GM12878 (cell line): Measurements from ENCODE around the gene TRAP1. TPM values are rescaled to one million over a fixed set of nuclear protein-coding genes. Genes with fewer than 3 reads are reported as not detected.

Source experiments
- ATAC-seq: fragments of 200-7000 bp; cut with Tn5 transposase; 3 replicates; pipeline ENCODE4 v1.9.1; 2020; ENCODE audit warnings: mild to moderate bottlenecking, moderate library complexity
- BruUV-seq: library from RNA; stranded (reverse); fragments of 400-500 nt; replicated peaks from 2 replicates; lab custom pipeline; 2021; lab: Mats Ljungman, UMichigan
- CTCF ChIA-PET: fragments of 300-600 bp; sonication (Branson Sonifier 250); formaldehyde crosslinking; extraction: SDS; loops from one replicate; lab custom pipeline; 2021; ENCODE audit warnings: inconsistent platforms; lab: Yijun Ruan, JAX
- POLR2A ChIA-PET: fragments of 350-600 bp; formaldehyde crosslinking; extraction: SDS; loops from one replicate; lab custom pipeline; 2021; ENCODE audit warnings: inconsistent platforms; lab: Charles Lee
- RAD21 ChIA-PET: fragments of 300-600 bp; sonication (Branson Sonifier 250); formaldehyde crosslinking; loops from one replicate; lab custom pipeline; 2023; ENCODE audit warnings: antibody characterized with exemption; ENCODE audit not compliant: unreplicated experiment; lab: Charles Lee
- SMC1A ChIA-PET: fragments of 300-600 bp; sonication (Branson Sonifier 250); formaldehyde crosslinking; loops from one replicate; lab custom pipeline; 2023; ENCODE audit not compliant: unreplicated experiment, uncharacterized antibody; lab: Charles Lee
- DNase-seq: peaks from one replicate; pipeline ENCODE4 v3.0.0-alpha.2; 2011; ENCODE audit warnings: low read depth, low spot score
- FAIRE-seq: peaks from 3 replicates; lab custom pipeline; 2011; peaks lifted over from hg19 to GRCh38; lab: Jason Lieb, UNC
- H2AFZ ChIP-seq: 2 replicates; pipeline ENCODE4 v1.6.0; 2011; ENCODE audit warnings: low read depth, low read length, control low read depth; ENCODE audit not compliant: control insufficient read depth
- H3K27ac ChIP-seq: 2 replicates; pipeline ENCODE4 v1.5.1; 2011; ENCODE audit warnings: control low read depth; ENCODE audit not compliant: control insufficient read depth, insufficient read depth
- H3K27me3 ChIP-seq, 2 experiments: replicated peaks in 1 of 2; 2 replicates each; pipeline versions ENCODE4 v1.6.0 to v1.6.1; 2011; ENCODE audit warnings: low read length in 1 of 2; ENCODE audit not compliant: control insufficient read depth in 2 of 2, insufficient read depth in 2 of 2
- H3K36me3 ChIP-seq, 2 experiments: 2 replicates each; pipeline ENCODE4 v1.5.1; 2011; ENCODE audit warnings: low read length in 1 of 2; ENCODE audit not compliant: control insufficient read depth in 2 of 2, insufficient read depth in 2 of 2
- H3K4me1 ChIP-seq: 2 replicates; pipeline ENCODE4 v1.6.1; 2011; ENCODE audit warnings: mild to moderate bottlenecking, low read length, moderate library complexity, mixed read lengths; ENCODE audit not compliant: control insufficient read depth, insufficient read depth
- H3K4me2 ChIP-seq: 2 replicates; pipeline ENCODE4 v1.6.0; 2011; ENCODE audit warnings: control low read depth; ENCODE audit not compliant: control insufficient read depth, insufficient read depth
- H3K4me3 ChIP-seq: fragments of 200-600 bp; sonication (generic); 2 replicates; pipeline ENCODE4 v1.5.1; 2016
- H3K79me2 ChIP-seq: 2 replicates; pipeline ENCODE4 v1.6.0; 2011; ENCODE audit warnings: low read length; ENCODE audit not compliant: control insufficient read depth, insufficient read depth
- H3K9ac ChIP-seq: 2 replicates; pipeline ENCODE4 v1.8.0; 2011; ENCODE audit warnings: low read length, control low read depth, mixed read lengths; ENCODE audit not compliant: control insufficient read depth, insufficient read depth
- H3K9me3 ChIP-seq: replicated peaks from 3 replicates; pipeline ENCODE4 v1.5.1; 2011; ENCODE audit warnings: mild to moderate bottlenecking, low read length; ENCODE audit not compliant: control insufficient read depth, insufficient read depth
- H4K20me1 ChIP-seq: 2 replicates; pipeline ENCODE4 v1.6.0; 2011; ENCODE audit not compliant: control insufficient read depth, insufficient read depth
- ASH2L ChIP-seq: fragments of 300-600, 200-600 bp; sonication (generic); IDR thresholded peaks from 2 replicates; pipeline ENCODE4 v1.6.1; 2017; ENCODE audit warnings: low read depth, mild to moderate bottlenecking, borderline replicate concordance
- ATF3 ChIP-seq: IDR thresholded peaks from 2 replicates; pipeline ENCODE4 v1.6.1; 2011; ENCODE audit warnings: low read depth, mild to moderate bottlenecking, low read length, moderate library complexity, borderline replicate concordance; ENCODE audit errors: extremely low read depth
- BCL11A ChIP-seq: IDR thresholded peaks from 2 replicates; pipeline ENCODE4 v1.6.1; 2011; ENCODE audit warnings: low read depth, low read length
- CHD1 ChIP-seq: IDR thresholded peaks from 2 replicates; pipeline ENCODE4 v1.6.1; 2012; ENCODE audit warnings: low read depth, low read length, improper control_type of control experiment
- CHD2 ChIP-seq: IDR thresholded peaks from 2 replicates; pipeline ENCODE4 v1.6.1; 2011; ENCODE audit warnings: low read depth, low read length, improper control_type of control experiment, borderline replicate concordance
- EED ChIP-seq: sonication (generic); IDR thresholded peaks from 2 replicates; pipeline ENCODE4 v1.6.1; 2016; ENCODE audit warnings: antibody characterized with exemption, low read depth
- HDAC6 ChIP-seq: fragments of 200-600 bp; sonication (generic); IDR thresholded peaks from one replicate; pipeline ENCODE4 v1.8.0; 2017; ENCODE audit warnings: antibody characterized with exemption; ENCODE audit not compliant: unreplicated experiment
- IRF4 ChIP-seq: IDR thresholded peaks from 2 replicates; pipeline ENCODE4 v1.6.1; 2011; ENCODE audit warnings: low read depth, low read length
- NBN ChIP-seq: fragments of 450-650 bp; IDR thresholded peaks from 2 replicates; pipeline ENCODE4 v1.6.1; 2016
- PRDM15 ChIP-seq: fragments of 450-650 bp; formaldehyde crosslinking; IDR thresholded peaks from 2 replicates; pipeline ENCODE4 v1.4.0; 2020; ENCODE audit warnings: mild to moderate bottlenecking, moderate library complexity
- RBBP5 ChIP-seq: fragments of 200-600 bp; sonication (generic); conservative IDR thresholded peaks from 2 replicates; pipeline ENCODE4 v1.6.1; 2016
- SP1 ChIP-seq: IDR thresholded peaks from one replicate; pipeline ENCODE4 v1.6.1; 2011; ENCODE audit warnings: low read depth, low read length
- SREBF1 ChIP-seq: IDR thresholded peaks from 2 replicates; pipeline ENCODE4 v1.6.1; 2012; ENCODE audit warnings: mild to moderate bottlenecking, low read length
- TARDBP ChIP-seq: IDR thresholded peaks from 2 replicates; pipeline ENCODE4 v1.6.1; 2016; ENCODE audit warnings: borderline replicate concordance
- TCF3 ChIP-seq: IDR thresholded peaks from 2 replicates; pipeline ENCODE4 v1.6.1; 2012; ENCODE audit warnings: low read depth, mild to moderate bottlenecking, low read length, borderline replicate concordance; ENCODE audit not compliant: insufficient read depth
- TCF7 ChIP-seq: IDR thresholded peaks from 2 replicates; pipeline ENCODE4 v1.6.1; 2014; ENCODE audit warnings: antibody characterized with exemption, borderline replicate concordance
- ZBTB4 ChIP-seq: fragments of 450-650 bp; formaldehyde crosslinking; IDR thresholded peaks from 2 replicates; pipeline ENCODE4 v1.4.0; 2022; ENCODE audit warnings: mild to moderate bottlenecking, moderate library complexity
- ZNF384 ChIP-seq: IDR thresholded peaks from 2 replicates; pipeline ENCODE4 v1.6.1; 2012; ENCODE audit warnings: low read depth, mild to moderate bottlenecking, low read length, improper control_type of control experiment, borderline replicate concordance
- WGBS: methylation state at CpG from one replicate; pipeline ENCODE4 v1.1.6; 2016; ENCODE audit warnings: low lambda C conversion rate; ENCODE audit not compliant: insufficient replicate concordance, insufficient coverage; ENCODE audit errors: missing lambda C conversion rate; 5-methylcytosine and 5-hydroxymethylcytosine counted together
- in situ Hi-C: fragments of 300-500 bp; cut with MboI; formaldehyde crosslinking; loops from 9 replicates; pipeline ENCODE4 v1.14.3; 2018; ENCODE audit warnings: mixed read lengths
- intact Hi-C: fragments of 100-400 bp; cut with micrococcal nuclease; formaldehyde crosslinking; loops from one replicate; pipeline ENCODE4 v1.14.2; 2022; ENCODE audit not compliant: unreplicated experiment
- polyA plus RNA-seq, 11 experiments: library from polyadenylated mRNA; depleted of rRNA in 4 of 11; unstranded in 6 of 11; stranded (reverse) in 5 of 11; fragments of >200 nt; fragmentation: Nextera tagmentation in 4 of 11; fragmentation: Illumina TruSeq in 1 of 11; extraction: Ambion mirVana in 4 of 11; extraction: Trizol in 1 of 11; gene quantifications; 1 replicate in 1 of 11; 2 replicates in 10 of 11; pipeline versions ENCODE4 v1.2.1 to v1.2.3, GENCODE V29; 2011 to 2016; ENCODE audit warnings: inconsistent platforms in 2 of 11, missing spikeins in 2 of 11, low read depth in 1 of 11
- total RNA-seq, 4 experiments: library from RNA; depleted of rRNA in 3 of 4; stranded (reverse); fragments of >200 nt in 3 of 4; fragmentation: Illumina TruSeq in 1 of 4; extraction: Trizol in 1 of 4; gene quantifications; 2 replicates each; pipeline versions ENCODE4 v1.2.1 to v1.2.3, GENCODE V29; 2013 to 2021

TRAP1 gene
- total and polyA plus RNA-seq, 10 of the 15 experiments (the other 5 are each of a cell fraction or from before 2014, with no cell fraction given), result 16.3 to 442 (median 241) TPM

GRCh38 chr16:3687792-3688191 lies 29.5 kb downstream of the TRAP1 start (continued):
- TF ChIP-seq TARDBP (no peak), IRF4 (no peak), RBBP5 (no peak), ATF3 (no peak), SREBF1 (no peak), TCF7 (no peak), ASH2L (no peak), SP1 (no peak), NBN (no peak)

GRCh38 chr16:3687021-3687420 lies 30.3 kb downstream of the TRAP1 start:
- Histone ChIP-seq H3K36me3 (peaks cover 18 to 26% of the 10 kb centered on the region in 2 experiments), H3K9me3 (no peaks in the 10 kb centered on the region), H3K4me1 (peaks cover 5% of the 10 kb centered on the region; the same call in 1 of the 2 replicates), H3K4me3 (no peak overlapping the region), H3K79me2 (peaks cover 2% of the 10 kb centered on the region; the same call in 1 of the 2 replicates), H2AFZ (no peak overlapping the region), H3K9ac (no peak overlapping the region), H3K4me2 (no peak overlapping the region), H3K27me3 (no peaks in the 10 kb centered on the region), H4K20me1 (no peaks in the 10 kb centered on the region), H3K27ac (no peak overlapping the region)
- RAD21 ChIA-PET, result interaction anchor here (0.6 kb wide), 1 partner anchor 61 kb away, joined by 4 read pairs; no protein-coding TSS in a partner anchor
- no TSS peak for BruUV-seq
- WGBS, result 53% methylated on average over 7 of the region's 7 CpGs
- ATAC-seq (no peak), FAIRE-seq (no peak), DNase-seq (no peak)
- intact Hi-C loops, result no loop called here
- in situ Hi-C loops, result no loop called here
- TF ChIP-seq ASH2L, result no peak
- TF ChIP-seq BCL11A, result no peak
- TF ChIP-seq CHD2, result no peak
- no peak for TF ChIP-seq PRDM15
- TF ChIP-seq HDAC6, result no peak
- TF ChIP-seq ZBTB4 (CRISPR knock-in tag), result no peak
- no peak for TF ChIP-seq EED
- no peak for TF ChIP-seq CHD1
- TF ChIP-seq TCF3, result no peak
- no peak for TF ChIP-seq ZNF384
- CTCF ChIA-PET, result interaction anchor here (0.7 kb wide), 1 partner anchor 10 kb away, joined by 4 read pairs; no protein-coding TSS in a partner anchor
- SMC1A ChIA-PET, result no interaction called here
- POLR2A ChIA-PET, result no interaction called here
